ENCODE measurements around the gene GLT6D1.

Gene GLT6D1

GRCh38 chr9:135622415-135623020, 16.8 kb downstream of the GLT6D1 start:
- no peak for DNase-seq (ENCODE audit: low spot score)

- DNase-seq (ENCODE audit: low spot score) = no peak
Observed at GRCh38 chr9:135620558-135620957, 18.8 kb downstream of the GLT6D1 start.

- no peak for DNase-seq (ENCODE audit: low spot score)
Observed at GRCh38 chr9:135619599-135619886, 19.8 kb downstream of the GLT6D1 start.

GRCh38 chr9:135618866-135619598, 20.3 kb downstream of the GLT6D1 start:
- no peak for DNase-seq (ENCODE audit: low spot score)

- no peak for DNase-seq (ENCODE audit: low spot score)
Observed at GRCh38 chr9:135617991-135618411, 21.3 kb downstream of the GLT6D1 start.

- DNase-seq (ENCODE audit: low spot score) = no peak
Observed at GRCh38 chr9:135617538-135617900, 21.8 kb downstream of the GLT6D1 start.

GRCh38 chr9:135616619-135617537, 22.5 kb downstream of the GLT6D1 start:
- no peak for DNase-seq (ENCODE audit: low spot score)

GRCh38 chr9:135615666-135616618, 23.4 kb downstream of the GLT6D1 start:
- DNase-seq (ENCODE audit: low spot score) = no peak

- no peak for DNase-seq (ENCODE audit: low spot score)
Observed at GRCh38 chr9:135614821-135615665, 24.3 kb downstream of the GLT6D1 start.

- DNase-seq (ENCODE audit: low spot score) = no peak
Observed at GRCh38 chr9:135613946-135614805, 25.2 kb downstream of the GLT6D1 start.

GRCh38 chr9:135612981-135613910, 26.1 kb downstream of the GLT6D1 start:
- no peak for DNase-seq (ENCODE audit: low spot score)

- DNase-seq (ENCODE audit: low spot score) = no peak
Observed at GRCh38 chr9:135612437-135612836, 26.9 kb downstream of the GLT6D1 start.

- no peak for DNase-seq (ENCODE audit: low spot score)
Observed at GRCh38 chr9:135611875-135612209, 27.5 kb downstream of the GLT6D1 start.

GRCh38 chr9:135611142-135611874, 28.0 kb downstream of the GLT6D1 start:
- no peak for DNase-seq (ENCODE audit: low spot score)

GRCh38 chr9:135610290-135611141, 28.8 kb downstream of the GLT6D1 start:
- no peak for DNase-seq (ENCODE audit: low spot score)

- DNase-seq (ENCODE audit: low spot score) = no peak
Observed at GRCh38 chr9:135609366-135609955, 29.9 kb downstream of the GLT6D1 start.

GRCh38 chr9:135608999-135609317, 30.4 kb downstream of the GLT6D1 start:
- no peak for DNase-seq (ENCODE audit: low spot score)

Measured in NAMALWA (cell line).